GM21576 (cell line): ENCODE data around the gene MAD1L1.
A peak's percentile ranks its signal among the peaks of the same experiment; 100 is the strongest.
"Not testable (repeated sequence)": the region's sequence is repeated elsewhere in the genome, so short reads cannot be mapped to it uniquely, and the experiment has no call there.

ENCODE experiments used
- ATAC-seq: cut with Tn5 transposase; IDR thresholded peaks from one replicate; pipeline ENCODE4 v1.9.1; 2021; ENCODE audit warnings: mild to moderate bottlenecking, moderate library complexity; ENCODE audit not compliant: unreplicated experiment

The MAD1L1 gene

DNA sequence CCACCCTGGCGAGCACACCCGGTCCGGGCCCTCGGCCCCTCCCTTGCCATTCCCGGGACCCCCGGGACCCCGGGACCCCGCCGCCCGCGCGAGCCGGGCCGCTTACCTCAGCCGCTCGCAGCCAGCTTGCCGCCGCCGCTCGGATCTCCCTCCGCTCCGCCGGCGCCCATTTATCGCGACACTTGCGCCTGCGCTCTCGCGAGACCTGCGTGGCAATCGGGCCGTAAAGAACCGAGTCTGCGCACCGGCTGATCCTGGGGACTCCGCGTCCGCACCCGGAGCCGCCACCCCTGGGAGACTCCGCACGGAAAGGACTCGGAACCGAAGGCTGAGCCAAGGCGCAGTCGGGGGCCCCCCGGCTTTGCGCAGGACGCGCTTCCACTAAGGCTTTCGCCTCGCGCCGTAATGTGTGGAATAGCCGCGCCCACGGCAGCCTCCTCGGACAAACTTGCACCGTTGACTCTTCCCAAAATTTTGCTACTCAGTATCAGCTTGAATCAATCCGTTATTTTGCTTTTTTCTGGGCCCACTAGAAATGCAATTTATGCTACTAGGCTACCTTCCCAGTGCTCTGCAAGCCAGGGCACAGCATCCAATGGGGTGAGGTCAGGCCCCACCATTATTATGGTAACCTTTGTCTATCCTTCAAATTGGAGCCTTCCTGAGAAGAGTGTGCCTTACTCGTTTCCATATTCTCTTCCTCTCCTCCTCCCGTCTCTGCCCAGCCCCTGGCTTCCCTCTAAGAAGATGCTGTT, at the start of gene MAD1L1:
Gene MAD1L1 (minus strand): TSS at position 180 of the 755 bp plus-strand sequence. CDS start 2,812 bp downstream, outside the sequence.
- peak; percentile 63 for ATAC-seq

- no peak for ATAC-seq
Measured at GRCh38 chr7:2282185-2282751, 49.5 kb upstream of the MAD1L1 start.

GRCh38 chr7:2281541-2281940, 48.8 kb upstream of the MAD1L1 start:
- ATAC-seq = no peak

GRCh38 chr7:2280424-2280823, 47.7 kb upstream of the MAD1L1 start:
- ATAC-seq = no peak

- ATAC-seq = no peak
Measured at GRCh38 chr7:2279896-2280295, 47.2 kb upstream of the MAD1L1 start.

- no peak for ATAC-seq
Measured at GRCh38 chr7:2278026-2278425, 45.3 kb upstream of the MAD1L1 start.

DNA sequence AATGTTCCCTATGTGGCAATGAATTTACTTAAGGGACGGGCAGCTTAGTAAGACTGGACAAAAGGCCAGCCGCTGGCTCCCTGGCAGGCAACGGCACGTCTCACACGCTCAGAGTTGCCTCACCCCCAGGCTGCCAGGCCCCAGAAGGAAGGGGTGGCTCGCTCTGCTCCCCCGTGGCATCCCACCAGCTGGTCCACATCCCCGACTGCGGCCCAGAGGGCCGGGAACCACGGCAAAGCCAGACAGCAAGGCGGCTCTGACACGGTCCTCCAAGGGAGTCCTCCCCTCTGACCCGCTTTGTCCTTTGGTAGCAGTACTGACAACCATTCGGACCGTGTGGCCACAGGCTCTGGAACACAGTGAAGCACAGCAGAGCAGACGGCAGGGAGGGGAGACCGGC, 43.4 kb upstream of the MAD1L1 start:
- ATAC-seq = no peak

GRCh38 chr7:2275101-2275500, 42.4 kb upstream of the MAD1L1 start:
- no peak for ATAC-seq

GRCh38 chr7:2274666-2275065, 41.9 kb upstream of the MAD1L1 start:
- no peak for ATAC-seq

- no peak for ATAC-seq
Measured at GRCh38 chr7:2273866-2274265, 41.1 kb upstream of the MAD1L1 start.

- no peak for ATAC-seq
Measured at GRCh38 chr7:2272031-2272430, 39.3 kb upstream of the MAD1L1 start.

DNA sequence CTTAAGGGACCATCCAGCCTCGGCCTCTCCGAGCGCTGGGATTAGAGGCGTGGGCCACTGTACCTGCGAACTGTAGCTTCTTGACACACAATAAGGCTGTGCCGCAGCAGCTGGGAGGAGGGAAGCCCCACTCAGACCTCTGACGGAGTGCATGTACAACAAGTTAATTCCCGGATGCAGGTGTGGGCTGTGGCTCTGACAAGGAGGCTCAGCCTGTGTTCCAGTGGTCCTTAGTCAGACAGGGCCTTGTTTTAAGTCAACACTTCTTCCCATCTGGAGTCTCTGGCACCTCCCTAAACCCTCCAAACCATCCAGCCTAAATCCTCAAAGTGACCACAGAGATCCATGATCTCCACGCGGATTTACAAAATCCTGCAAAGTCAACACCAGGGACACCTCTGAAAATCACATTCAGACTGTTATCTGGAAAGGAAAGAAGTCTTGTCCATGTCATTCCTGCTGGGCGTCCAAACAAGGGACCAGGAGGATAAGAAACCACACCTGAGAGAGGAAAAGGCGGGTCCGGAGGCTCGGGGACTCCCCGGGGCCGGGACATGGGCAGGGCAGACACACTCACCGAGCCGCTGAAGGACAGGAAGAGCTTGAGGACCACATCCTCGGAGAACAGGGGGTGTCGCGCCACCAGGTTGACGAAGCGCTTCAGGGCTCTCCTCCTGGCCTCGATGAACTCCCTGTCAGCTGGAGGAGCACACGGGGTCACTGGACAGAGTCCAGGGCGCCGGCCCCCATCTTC, 38.7 kb upstream of the MAD1L1 start:
- ATAC-seq = no peak

DNA sequence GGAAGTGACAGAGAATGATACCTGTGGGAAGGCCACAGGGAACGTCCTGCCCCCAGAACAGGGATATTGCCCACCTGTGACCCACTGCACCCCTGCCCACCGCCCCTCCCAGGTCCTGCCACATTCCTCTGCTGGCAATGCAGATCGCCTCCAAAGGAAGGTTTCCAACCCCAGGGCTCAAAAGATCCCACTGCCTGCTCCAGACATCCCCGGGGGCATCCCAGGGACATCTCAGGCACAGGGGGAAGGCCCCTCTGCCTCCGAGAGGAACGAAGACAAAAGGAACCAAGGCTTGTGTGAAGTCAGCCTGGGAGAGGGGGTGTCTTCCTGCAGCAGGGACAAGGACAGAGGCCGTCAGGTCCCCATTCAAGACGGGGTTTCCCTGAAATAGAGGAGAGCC, 37.8 kb upstream of the MAD1L1 start:
- no peak for ATAC-seq

DNA sequence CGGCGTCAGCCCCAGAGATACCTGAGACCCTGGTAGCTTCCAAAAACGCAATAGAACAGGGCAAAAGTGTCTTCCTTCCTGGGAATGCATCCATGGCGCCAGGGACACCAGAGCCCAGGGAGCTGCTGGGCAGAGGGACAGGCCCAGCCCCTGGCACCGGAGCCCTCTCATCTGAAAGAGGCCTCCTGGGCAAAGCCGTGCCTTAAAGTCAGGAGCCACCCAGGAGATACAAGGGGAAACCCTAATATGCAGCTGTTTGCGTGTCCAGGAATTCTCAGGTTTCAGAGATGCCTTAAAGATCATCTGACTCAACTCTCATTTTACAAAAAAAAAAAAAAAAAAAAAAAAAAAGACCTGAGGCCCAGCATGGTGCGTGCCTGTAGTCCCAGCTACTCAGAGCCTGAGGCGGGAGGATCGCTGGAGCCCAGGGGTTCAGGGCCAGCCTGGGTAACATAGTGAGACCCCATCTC, 37.3 kb upstream of the MAD1L1 start:
- no peak for ATAC-seq

DNA sequence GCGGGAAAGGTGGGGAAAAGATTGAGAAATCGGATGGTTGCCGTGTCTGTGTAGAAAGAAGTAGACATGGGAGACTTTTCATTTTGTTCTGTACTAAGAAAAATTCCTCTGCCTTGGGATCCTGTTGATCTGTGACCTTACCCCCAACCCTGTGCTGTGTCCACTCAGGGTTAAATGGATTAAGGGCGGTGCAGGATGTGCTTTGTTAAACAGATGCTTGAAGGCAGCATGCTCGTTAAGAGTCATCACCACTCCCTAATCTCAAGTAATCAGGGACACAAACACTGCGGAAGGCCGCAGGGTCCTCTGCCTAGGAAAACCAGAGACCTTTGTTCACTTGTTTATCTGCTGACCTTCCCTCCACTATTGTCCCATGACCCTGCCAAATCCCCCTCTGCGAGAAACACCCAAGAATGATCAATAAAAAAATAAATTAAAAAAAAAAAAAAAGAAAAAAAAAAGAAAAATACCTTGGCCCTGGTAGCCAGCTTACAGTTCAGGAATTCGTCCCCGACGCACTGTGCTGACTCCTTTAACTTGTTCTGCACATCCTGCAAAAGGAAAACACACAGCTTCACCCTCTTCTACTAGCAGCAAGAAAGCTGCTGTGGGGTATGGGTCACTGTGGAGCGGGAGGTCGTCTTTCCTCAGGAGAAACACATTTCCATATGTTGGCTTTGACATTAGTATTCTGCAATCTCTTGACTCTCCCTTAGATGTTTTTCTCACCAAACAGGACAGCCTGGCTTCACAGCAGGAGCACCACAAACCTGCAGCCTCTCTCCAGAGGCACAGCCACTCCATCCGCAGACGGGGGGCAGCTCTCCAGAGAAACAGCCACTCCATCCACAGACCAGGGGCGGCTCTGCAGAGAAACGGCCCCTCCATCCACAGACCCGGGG, 36.6 kb upstream of the MAD1L1 start:
- not testable (repeated sequence) for ATAC-seq

DNA sequence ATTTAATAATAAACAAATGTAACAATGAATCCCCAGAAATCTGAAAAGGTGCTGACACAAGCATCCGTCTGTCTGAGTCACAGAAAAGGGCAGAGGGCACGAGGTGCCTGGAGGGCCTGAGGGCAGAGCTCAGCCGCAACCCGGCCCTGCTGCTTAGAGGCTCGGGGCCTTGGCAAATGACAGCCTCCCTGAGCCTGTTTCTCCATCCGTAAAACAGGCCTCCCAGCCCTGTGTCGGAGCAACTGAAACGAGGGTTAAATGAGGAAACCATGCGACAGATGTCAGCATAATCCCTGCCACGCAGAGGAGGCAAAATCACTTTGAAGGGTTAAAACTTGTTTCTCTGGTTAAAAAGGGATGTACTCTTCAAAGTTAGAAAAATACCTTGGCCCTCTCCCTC, 34.2 kb upstream of the MAD1L1 start:
- no peak for ATAC-seq

DNA sequence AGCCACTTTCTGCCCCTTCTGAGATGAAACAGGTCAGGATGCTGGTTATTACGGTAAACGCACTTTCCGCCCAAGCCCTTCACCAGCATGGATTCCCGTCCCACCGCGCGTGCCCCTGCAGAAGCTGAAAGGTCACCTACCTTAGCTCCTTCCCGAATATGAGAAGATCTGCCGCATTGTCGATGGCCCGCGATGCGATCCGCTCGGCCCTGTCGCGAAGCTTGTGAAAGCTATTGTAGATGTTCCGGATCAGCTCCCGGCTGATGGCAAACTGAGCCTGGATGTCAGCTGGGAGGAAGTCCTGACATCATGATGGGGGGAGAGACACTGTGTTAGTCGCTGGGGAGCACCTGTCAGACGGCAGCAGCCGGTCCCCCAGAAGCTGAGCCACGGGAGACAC, 31.4 kb upstream of the MAD1L1 start:
- no peak for ATAC-seq

- no peak for ATAC-seq
Measured at GRCh38 chr7:2263176-2263575, 30.4 kb upstream of the MAD1L1 start.

GRCh38 chr7:2261611-2262010, 28.9 kb upstream of the MAD1L1 start:
- no peak for ATAC-seq

DNA sequence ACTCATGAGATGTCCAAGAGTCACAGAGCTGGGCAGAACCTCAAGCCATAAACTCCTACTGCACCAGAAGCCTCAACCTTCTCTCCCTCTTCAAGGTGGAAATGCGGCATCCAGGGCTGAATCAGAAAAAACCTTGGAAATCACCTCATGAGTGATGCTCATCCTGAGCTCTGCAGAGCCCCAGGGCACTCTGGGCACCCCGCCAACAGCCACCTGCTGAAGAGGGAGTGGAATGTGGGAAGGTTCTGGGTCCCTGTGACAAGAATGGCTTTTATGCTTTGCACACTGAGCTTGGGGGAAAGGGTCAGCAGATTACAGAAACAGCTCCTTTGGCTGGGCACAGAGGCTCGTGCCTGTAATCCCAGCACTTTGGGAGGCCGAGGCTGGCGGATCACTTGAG, 28.1 kb upstream of the MAD1L1 start:
- no peak for ATAC-seq

GRCh38 chr7:2259480-2259879, 26.7 kb upstream of the MAD1L1 start:
- ATAC-seq = no peak
